Ishikawa (cell line): ENCODE results near the gene SDK2.

Source experiments
- CREB1 ChIP-seq: IDR thresholded peaks from 2 replicates; pipeline ENCODE4 v1.6.1; 2012; ENCODE audit warnings: low read depth
- EP300 ChIP-seq: IDR thresholded peaks from 2 replicates; pipeline ENCODE4 v1.6.1; 2012; ENCODE audit warnings: borderline replicate concordance
- RAD21 ChIP-seq: IDR thresholded peaks from 2 replicates; pipeline ENCODE4 v1.6.1; 2012; ENCODE audit warnings: low read depth
- TAF1 ChIP-seq: IDR thresholded peaks from 2 replicates; pipeline ENCODE4 v1.6.1; 2012; ENCODE audit warnings: low read depth, mild to moderate bottlenecking
- TEAD4 ChIP-seq: IDR thresholded peaks from 2 replicates; pipeline ENCODE4 v1.6.1; 2012
- TF ChIP-seq, protein P1 (sequence below): IDR thresholded peaks from 2 replicates; pipeline ENCODE4 v1.6.1; 2012; ENCODE audit warnings: low read depth, mild to moderate bottlenecking

DNA sequence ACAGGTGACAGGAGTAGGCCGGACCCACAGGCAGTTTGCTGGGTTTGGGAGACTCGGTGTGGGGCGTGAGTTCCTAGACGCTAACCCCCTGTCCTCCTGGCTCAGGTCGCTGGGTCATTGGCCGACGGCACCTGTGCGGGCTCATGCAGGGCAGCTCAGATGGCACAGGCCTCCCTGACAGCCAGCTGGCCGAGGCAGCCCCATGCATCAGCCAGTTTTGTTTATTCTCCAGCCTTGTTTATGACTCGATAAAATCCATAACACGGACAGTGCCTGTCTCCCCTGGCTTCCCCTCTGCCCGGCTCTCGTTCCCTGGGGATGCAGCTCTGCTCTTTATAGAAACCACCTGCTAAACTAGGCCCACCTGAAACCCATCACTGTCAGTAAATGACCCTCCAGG lies 46.0 kb downstream of the SDK2 start:
- TF ChIP-seq EP300 (no peak), CREB1 (no peak), TEAD4 (no peak), RAD21 (no peak), TAF1 (no peak)
- TF ChIP-seq, protein P1, sequence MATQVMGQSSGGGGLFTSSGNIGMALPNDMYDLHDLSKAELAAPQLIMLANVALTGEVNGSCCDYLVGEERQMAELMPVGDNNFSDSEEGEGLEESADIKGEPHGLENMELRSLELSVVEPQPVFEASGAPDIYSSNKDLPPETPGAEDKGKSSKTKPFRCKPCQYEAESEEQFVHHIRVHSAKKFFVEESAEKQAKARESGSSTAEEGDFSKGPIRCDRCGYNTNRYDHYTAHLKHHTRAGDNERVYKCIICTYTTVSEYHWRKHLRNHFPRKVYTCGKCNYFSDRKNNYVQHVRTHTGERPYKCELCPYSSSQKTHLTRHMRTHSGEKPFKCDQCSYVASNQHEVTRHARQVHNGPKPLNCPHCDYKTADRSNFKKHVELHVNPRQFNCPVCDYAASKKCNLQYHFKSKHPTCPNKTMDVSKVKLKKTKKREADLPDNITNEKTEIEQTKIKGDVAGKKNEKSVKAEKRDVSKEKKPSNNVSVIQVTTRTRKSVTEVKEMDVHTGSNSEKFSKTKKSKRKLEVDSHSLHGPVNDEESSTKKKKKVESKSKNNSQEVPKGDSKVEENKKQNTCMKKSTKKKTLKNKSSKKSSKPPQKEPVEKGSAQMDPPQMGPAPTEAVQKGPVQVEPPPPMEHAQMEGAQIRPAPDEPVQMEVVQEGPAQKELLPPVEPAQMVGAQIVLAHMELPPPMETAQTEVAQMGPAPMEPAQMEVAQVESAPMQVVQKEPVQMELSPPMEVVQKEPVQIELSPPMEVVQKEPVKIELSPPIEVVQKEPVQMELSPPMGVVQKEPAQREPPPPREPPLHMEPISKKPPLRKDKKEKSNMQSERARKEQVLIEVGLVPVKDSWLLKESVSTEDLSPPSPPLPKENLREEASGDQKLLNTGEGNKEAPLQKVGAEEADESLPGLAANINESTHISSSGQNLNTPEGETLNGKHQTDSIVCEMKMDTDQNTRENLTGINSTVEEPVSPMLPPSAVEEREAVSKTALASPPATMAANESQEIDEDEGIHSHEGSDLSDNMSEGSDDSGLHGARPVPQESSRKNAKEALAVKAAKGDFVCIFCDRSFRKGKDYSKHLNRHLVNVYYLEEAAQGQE = no peak
